Thyroid gland (tissue), 4 donors: ENCODE results near the gene FBLN1. TPM values are rescaled to one million over a fixed set of nuclear protein-coding genes. Genes with fewer than 3 reads are reported as not detected.
"Not testable (repeated sequence)": the region's sequence is repeated elsewhere in the genome, so short reads cannot be mapped to it uniquely, and the experiment has no call there.

Experiments
- DNase-seq, 2 donors: peaks; one replicate each; pipeline ENCODE4 v3.0.0-alpha.2; 2019
- H3K27ac ChIP-seq, 3 donors: fragments of 200-600 bp; sonication (generic); 1 replicate in 2 of 3; 2 replicates in 1 of 3; pipeline ENCODE4 v1.5.1; 2016 to 2019; ENCODE audit warnings: mild to moderate bottlenecking in 1 of 3, moderate library complexity in 1 of 3
- H3K27me3 ChIP-seq: fragments of 200-600 bp; sonication (generic); one replicate; pipeline ENCODE4 v1.5.1; 2019
- H3K36me3 ChIP-seq, 2 donors: fragments of 200-600 bp; sonication (generic); one replicate each; pipeline ENCODE4 v1.5.1; 2016 to 2019
- H3K4me1 ChIP-seq, 2 donors: fragments of 200-600 bp; sonication (generic); one replicate each; pipeline ENCODE4 v1.5.1; 2017 to 2019
- H3K4me3 ChIP-seq, 3 donors: fragments of 200-600 bp; sonication (generic); replicated peaks in 1 of 3; 1 replicate in 2 of 3; 2 replicates in 1 of 3; pipeline ENCODE4 v1.5.1; 2016; ENCODE audit warnings: mild to moderate bottlenecking in 1 of 3
- H3K9me3 ChIP-seq: fragments of 200-600 bp; sonication (generic); one replicate; pipeline ENCODE4 v1.5.1; 2017
- CTCF ChIP-seq, 6 experiments: fragments of 200-600 bp in 3 of 6; fragments of 450-650 bp in 3 of 6; sonication (generic) in 3 of 6; IDR thresholded peaks; one replicate each; pipeline ENCODE4 v1.5.1; 2016 to 2019; ENCODE audit warnings: antibody characterized with exemption in 6 of 6, mild to moderate bottlenecking in 2 of 6, inconsistent platforms in 1 of 6, moderate library complexity in 1 of 6
- POLR2A ChIP-seq, 2 donors: fragments of 450-650 bp; IDR thresholded peaks; one replicate each; pipeline ENCODE4 v1.6.1; 2017; ENCODE audit warnings: antibody characterized with exemption in 2 of 2, mild to moderate bottlenecking in 2 of 2, moderate library complexity in 1 of 2
- WGBS, 2 donors: methylation state at CpG; one replicate each; pipeline ENCODE4 v1.1.5; 2017; 5-methylcytosine and 5-hydroxymethylcytosine counted together
- intact Hi-C: fragments of 100-400 bp; cut with DNase I; formaldehyde crosslinking; loops from one replicate; pipeline ENCODE4 v1.15.1; 2023
- total RNA-seq, 4 donors: library from RNA; depleted of rRNA; stranded (reverse); fragments of >200 nt; gene quantifications; one replicate each; pipeline ENCODE4 v1.2.3, GENCODE V29; 2016

Gene FBLN1
- total RNA-seq, 4 donors from 2014 or later: 52.3 to 199 (median 163) TPM

- H3K4me3 ChIP-seq: no peak overlapping the region
Observed at GRCh38 chr22:45554040-45554406, 51.3 kb downstream of the FBLN1 start.

GRCh38 chr22:45554861-45555260, 52.2 kb downstream of the FBLN1 start:
- no peaks in the 10 kb centered on the region for H3K9me3 ChIP-seq
- WGBS, 2 donors: 81 to 89% methylated on average over 19 of the region's 19 CpGs
- no peaks in the 10 kb centered on the region for H3K36me3 ChIP-seq
- H3K27ac ChIP-seq: no peak overlapping the region
- no peaks in the 10 kb centered on the region for H3K27me3 ChIP-seq
- peaks cover 9 to 29% of the 10 kb centered on the region in 2 donors for H3K4me1 ChIP-seq
- no peak for DNase-seq
- intact Hi-C loops: loop anchor here (5.0 kb wide), 2 partner anchors 283 to 453 kb away; no protein-coding TSS in a partner anchor
- no peak overlapping the region for H3K4me3 ChIP-seq
- TF ChIP-seq CTCF (IDR thresholded peaks at IDR 0.05) (no peak), POLR2A (IDR thresholded peaks at IDR 0.05) (no peak)

More at GRCh38 chr22:45554040-45554406, 51.3 kb downstream of the FBLN1 start:
- H3K36me3 ChIP-seq: no peaks in the 10 kb centered on the region
- 48 to 60% methylated on average over 14 to 16 of the region's 16 CpGs for WGBS, 2 donors
- peak overlapping the region in 2 of 3 donors; percentile 11 to 26 for H3K27ac ChIP-seq
- H3K4me1 ChIP-seq: peaks cover 9 to 35% of the 10 kb centered on the region in 2 donors
- no peaks in the 10 kb centered on the region for H3K27me3 ChIP-seq
- DNase-seq: no peak
- no peaks in the 10 kb centered on the region for H3K9me3 ChIP-seq
- intact Hi-C loops: loop anchor here (5.0 kb wide), 2 partner anchors 282 to 452 kb away; no protein-coding TSS in a partner anchor
- TF ChIP-seq CTCF (IDR thresholded peaks at IDR 0.05) (peak in 1 of 6 experiments; percentile 9), POLR2A (IDR thresholded peaks at IDR 0.05) (no peak)

- WGBS, 2 donors: 87 to 96% methylated on average over 7 of the region's 7 CpGs
- H3K4me3 ChIP-seq, H3K4me1 ChIP-seq, DNase-seq, H3K36me3 ChIP-seq, H3K27ac ChIP-seq, H3K27me3 ChIP-seq, intact Hi-C loops, H3K9me3 ChIP-seq: not testable (repeated sequence)
Observed at GRCh38 chr22:45557926-45558325, 55.2 kb downstream of the FBLN1 start.

GRCh38 chr22:45560092-45560491, 57.4 kb downstream of the FBLN1 start:
- H3K4me1 ChIP-seq, H3K9me3 ChIP-seq, H3K27me3 ChIP-seq, H3K27ac ChIP-seq, DNase-seq, H3K4me3 ChIP-seq, H3K36me3 ChIP-seq, intact Hi-C loops: not testable (repeated sequence)
- 86 to 92% methylated on average over 3 of the region's 3 CpGs for WGBS, 2 donors

GRCh38 chr22:45560761-45561160, 58.1 kb downstream of the FBLN1 start:
- H3K4me1 ChIP-seq, H3K36me3 ChIP-seq, H3K4me3 ChIP-seq, intact Hi-C loops, H3K27ac ChIP-seq, H3K27me3 ChIP-seq, DNase-seq, H3K9me3 ChIP-seq: not testable (repeated sequence)
- WGBS, 2 donors: 94 to 96% methylated on average over 4 of the region's 4 CpGs

- H3K27me3 ChIP-seq: no peaks in the 10 kb centered on the region
- DNase-seq: no peak
Observed at GRCh38 chr22:45562102-45562501, 59.4 kb downstream of the FBLN1 start.

More at GRCh38 chr22:45562102-45562501, 59.4 kb downstream of the FBLN1 start:
- Histone ChIP-seq H3K9me3 (no peaks in the 10 kb centered on the region), H3K4me3 (no peak overlapping the region), H3K36me3 (no peaks in the 10 kb centered on the region), H3K27ac (no peak overlapping the region), H3K4me1 (no peaks in the 10 kb centered on the region)
- TF ChIP-seq CTCF (IDR thresholded peaks at IDR 0.05): no peak
- intact Hi-C loops: no loop called here
- WGBS, 2 donors: 94 to 95% methylated on average over 4 to 5 of the region's 5 CpGs
